ENCODE measurements around the gene R3HDM4. TPM values are rescaled to one million over a fixed set of nuclear protein-coding genes. Genes with fewer than 3 reads are reported as not detected.

Gene R3HDM4
- total RNA-seq, 1 donor from 2014 or later, result 47.5 TPM

DNA sequence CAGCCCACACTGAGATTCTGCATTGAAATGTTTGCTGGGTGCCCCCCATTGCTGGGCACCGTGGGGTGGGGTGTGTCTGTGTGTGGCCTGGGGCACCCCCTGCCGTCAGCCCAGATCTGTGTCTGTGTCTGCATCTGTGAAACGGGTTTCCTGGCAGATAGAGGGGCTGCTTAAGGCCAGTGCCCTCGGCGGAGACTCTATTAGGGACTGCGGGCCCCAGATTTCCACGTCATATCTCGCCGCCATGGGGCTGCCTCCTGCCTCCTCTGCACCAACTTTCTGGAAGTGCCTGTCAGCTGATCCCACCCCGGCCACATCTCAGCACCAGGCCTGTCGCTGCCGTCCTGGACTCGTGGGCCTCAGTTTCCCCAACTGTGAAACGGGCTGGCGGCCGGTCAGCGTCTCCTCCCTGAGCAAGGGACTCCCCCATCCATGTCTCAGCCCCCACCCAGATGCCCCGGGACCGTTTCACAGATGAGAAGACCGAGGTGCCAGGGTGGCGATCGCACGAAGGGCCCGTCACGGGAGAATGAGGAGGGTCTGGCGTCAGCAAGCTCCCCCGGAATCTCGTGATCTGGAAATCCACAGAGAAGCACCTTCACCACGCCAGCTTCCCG, 34.2 kb upstream of the R3HDM4 start:
- no peak for DNase-seq (ENCODE audit: low spot score)

DNA sequence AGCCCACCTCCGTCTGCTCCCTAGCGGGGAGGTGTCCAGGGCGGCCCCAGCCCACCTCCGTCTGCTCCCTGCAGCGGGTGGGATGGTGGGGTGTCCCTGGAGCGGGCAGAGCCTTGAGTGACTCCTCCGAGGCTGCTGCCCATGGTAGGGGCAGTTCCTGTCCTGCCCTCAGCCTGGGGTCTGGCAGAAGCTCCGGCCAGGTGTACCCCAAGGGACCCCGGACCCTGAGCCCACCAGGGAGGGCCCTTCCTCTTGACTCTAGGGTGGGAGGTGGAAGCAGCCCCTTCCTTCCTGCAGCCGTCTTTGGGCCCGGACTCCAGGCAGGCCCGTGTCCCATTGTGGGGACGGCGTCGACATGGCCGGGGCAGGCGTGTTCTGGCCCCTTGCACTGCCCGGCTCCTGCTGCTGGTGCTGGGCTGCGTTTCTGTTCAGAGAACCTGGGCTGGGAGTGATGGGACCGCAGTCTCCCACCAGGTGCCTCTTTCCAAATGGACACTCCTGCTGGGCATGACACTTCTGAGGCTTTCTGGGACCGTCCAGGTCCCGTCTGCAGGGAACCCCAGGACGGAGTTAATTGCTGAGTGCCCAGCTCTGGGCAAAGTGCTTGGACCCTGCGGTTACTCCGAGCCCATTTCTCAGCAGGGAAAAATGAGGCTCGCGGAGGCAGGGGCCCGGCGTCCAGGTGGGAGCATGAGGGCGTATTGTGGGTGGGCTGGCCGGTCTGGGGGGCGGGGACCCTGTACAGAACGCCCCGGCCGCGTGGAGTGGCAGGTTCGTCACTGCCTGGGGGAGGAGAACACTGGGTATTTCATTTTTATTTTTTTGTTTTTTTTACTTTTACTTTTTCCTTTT, 32.6 kb upstream of the R3HDM4 start:
- no peak for DNase-seq (ENCODE audit: low spot score)

DNA sequence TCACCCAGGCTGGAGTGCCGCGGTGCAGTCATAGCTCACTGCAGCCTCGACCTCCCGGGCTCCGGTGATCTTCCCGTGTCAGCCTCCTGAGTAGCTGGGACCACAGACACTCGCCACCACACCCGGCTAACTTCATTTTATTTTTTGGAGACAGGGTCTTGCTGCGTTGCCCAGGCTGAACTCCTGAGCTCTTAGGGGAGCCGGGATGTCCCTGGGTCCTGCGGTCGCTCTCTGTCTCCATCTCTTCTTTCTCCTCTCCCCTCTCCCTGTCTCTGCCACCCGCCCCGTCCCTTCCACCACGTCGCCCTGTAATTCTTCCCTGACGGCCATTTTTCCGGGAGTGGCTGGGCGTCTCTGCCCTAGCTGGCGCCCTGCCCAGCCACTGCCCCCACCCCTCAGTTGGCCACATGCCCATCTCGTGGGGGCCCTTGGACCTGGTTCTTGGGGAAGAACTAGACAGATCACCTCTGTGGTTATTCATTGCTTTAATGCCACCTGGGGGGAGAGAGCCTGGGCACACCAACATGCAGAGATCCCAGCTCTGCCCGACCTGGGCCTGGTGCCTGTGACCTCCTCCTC, 31.7 kb upstream of the R3HDM4 start:
- no peak for DNase-seq (ENCODE audit: low spot score)

DNA sequence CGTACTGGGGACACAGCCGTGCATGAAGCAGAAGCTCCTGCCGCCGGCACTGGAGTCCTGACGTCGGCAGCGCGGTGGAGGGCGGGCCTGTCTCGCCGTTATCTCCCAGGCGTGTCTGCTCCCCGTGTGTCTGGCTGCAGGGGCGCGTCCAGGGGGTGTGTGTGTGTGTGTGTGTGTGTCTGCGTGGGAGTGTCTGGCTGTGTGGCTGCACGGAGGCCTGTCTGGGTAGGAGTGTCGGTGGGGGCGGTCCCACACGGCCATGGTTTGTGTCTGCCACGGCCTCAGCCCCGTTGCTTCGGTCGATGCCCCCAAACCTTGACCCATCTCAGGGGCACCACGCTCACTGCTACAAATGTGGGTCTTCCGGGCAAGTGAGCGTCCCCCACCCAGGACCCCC, 31.1 kb upstream of the R3HDM4 start:
- DNase-seq (ENCODE audit: low spot score), result peak; percentile 32

DNA sequence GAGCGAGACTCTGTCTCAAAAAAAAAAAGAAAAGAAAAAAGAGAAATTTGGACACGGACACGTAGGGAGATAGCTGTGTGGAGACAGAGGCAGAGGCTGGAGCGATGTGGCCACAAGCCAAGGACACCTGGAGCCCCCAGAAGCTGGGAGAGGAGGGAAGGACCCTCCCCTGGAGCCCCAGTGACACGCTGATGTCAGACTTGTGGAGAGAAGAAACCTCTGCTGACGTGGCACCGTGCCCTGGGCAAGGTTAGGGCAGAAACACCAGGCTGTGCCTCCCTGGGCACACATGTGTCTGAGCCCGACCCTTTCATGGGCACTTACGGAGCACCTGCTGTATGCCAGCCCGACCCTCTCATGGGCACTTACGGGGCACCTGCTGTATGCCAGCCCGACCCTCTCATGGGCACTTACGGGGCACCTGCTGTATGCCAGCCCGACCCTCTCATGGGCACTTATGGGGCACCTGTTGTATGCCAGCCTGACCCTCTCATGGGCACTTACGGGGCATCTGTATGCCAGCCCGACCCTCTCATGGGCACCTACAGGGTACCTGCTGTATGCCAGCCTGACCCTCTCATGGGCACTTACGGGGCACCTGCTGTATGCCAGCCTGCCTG, 30.6 kb upstream of the R3HDM4 start:
- DNase-seq (ENCODE audit: low spot score), result no peak

DNA sequence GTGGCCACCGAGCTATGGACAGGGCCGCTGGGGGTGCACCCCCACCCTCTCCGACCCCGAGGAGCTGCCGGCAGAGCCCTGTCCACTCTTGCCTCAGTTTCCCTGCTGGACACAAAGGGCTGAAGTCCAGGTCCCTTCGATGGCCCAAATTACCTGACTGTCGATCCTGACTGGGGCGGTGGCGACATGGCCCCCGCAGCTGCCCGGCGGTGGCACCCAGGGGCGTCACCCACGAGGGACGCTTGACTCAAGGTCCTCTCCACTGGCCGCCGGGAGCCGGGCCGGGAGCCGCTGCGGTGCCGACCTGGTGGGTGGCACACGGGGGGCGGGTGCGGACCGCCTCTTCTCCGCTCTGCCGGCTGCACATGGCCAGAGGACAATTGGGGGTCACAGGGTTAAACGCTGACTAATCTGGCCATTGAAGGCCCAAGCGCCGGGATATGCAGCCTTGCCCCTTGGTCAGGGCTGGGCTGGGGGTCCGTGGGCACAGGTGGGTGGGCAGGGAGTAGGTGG, 29.2 kb upstream of the R3HDM4 start:
- DNase-seq (ENCODE audit: low spot score), result no peak

DNA sequence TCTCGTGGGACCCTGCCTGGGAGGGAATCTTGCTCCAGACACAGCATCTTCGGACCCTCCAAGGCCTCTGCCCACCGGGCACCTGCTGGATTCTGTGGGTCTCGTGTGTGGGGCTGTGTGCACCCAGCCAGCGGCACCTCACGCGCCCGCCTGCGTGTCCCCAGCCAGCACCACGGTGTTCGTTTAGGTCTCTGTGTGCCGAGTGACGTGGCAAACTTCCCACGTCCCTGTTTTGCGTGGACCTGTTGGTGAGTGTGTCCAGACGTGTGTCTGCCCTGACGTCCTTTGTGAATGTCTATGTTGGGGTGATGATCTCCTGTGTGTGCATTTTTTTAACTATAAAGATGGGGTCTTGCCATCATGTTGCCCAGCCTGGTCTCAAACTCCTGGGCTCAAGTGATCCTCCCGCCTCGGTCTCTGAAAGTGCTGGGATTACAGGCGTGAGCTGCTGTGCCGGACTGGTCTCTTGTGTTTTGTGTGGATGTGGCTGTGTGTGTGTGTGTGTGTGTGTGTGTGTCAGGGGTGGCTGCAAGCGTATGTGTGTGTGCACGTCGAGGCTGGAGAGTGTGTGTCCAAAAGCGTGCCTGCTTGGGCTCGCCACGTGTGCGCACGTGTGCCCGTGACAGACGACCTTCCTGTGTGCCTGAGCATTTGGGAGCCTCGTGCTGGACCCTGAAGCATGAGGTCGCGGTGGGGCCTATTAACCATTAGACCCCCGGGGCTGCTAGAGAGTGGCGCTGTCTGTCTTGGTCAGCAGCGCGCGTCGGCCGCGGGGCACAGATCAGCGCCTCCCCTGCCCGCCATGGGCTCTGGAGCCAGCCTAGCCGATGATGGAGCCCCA, 28.5 kb upstream of the R3HDM4 start:
- no peak for DNase-seq (ENCODE audit: low spot score)

DNA sequence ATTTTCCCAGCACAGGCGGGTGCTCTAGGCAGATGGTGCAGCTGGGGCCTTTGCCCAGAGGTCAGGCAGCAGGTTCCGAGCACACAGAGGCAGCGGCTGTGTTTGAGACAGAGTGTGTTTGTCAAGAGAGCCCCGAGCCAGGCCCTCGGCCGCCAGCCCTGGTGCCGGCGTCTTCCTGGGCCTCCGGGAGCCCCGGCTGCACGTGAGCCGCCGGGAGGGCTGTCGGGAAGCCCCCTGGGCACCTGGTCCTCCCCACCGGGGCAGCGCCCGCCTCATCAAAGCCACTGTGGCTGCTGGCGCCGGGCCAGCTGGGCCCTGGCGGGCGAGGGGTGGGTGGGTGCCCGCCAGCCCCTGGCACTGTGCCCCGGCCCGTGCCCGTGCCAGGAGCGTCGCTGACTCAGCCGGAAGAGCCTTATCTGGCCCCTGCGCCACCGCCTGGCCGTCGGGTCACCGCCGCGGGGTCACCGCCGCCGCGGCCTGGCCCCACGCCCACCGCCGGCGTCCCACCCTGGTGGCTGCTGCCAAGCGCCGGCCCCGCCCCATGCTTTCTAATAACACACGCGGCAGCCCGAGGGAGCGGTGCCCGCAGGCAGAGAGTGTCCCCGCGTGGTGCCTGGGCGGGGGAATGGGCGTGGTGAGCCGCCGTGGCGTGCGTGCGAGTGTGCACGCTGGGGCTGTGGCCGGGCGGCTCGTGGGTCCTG, 27.7 kb upstream of the R3HDM4 start:
- peak; percentile 78 for DNase-seq (ENCODE audit: low spot score)

DNA sequence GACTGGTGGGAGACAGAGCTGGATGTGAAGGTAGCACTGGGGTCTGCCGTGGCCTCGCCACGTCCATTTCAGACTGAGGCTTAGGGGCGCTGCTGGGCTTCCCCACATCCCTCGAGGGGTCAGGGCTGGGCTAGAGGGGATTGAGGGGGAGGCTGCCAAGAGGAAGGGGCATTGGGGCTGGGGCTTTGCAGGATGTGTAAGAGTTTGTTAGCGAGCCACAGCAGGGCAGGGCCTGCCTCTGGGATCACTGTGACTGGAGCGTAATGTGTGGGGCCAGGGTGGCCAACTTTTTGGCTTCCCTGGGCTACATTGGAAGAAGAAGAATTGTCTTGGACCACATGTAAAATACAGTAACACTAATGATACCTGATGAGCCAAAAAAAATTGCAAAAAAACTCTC, 26.9 kb upstream of the R3HDM4 start:
- no peak for DNase-seq (ENCODE audit: low spot score)

DNA sequence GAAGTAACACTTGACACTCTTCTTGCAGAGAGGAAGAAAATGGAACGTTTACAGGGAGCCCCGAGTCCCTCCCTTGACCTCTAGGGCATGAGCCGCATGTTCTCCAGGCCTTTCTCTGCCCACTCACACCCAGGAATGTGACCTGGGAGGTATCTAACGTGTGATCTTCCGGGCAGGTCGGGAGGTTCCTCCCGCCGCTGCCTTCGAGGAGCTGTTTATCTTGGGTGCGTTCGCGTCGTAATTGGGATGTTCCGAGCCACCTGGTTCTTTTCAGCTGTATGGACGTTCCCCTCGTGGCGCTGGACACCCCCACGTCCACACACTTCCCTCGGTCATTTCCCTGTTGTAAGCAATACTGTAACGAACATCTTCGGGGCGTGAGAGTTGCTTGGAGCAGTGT, 26.4 kb upstream of the R3HDM4 start:
- no peak for DNase-seq (ENCODE audit: low spot score)

DNA sequence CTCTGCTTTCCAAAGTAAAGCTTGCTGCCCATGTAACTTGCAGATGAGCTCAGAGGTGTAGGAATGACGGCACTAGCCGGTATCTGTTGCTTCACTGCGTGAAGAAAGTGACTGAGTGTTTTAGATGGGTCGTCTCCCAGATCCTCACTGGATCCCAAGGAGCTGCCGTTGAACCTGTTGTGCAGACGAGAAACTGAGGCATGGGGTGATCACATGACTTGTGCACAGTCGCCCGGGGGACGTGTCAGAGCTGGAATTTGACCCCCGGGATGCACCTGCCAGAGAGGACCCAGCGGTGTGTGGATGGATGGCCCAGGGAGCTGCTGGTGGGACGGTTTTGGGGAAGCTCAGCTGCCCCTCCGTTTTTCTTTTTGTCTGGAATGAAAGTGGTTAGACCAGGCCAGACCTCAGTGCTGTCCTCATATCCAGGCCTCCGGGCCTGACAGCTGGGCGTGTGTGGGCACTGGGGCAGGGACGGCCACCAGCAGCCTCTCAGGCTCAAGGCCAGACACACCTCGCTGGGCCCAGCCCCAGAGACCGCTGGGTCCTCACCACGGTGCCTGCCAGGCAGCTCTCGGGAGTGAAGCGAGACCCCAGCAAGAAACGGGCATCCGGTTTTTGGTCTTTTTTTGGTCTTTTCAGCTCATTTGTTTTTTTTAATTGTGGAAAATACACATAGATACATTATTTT, 25.4 kb upstream of the R3HDM4 start:
- no peak for DNase-seq (ENCODE audit: low spot score)

DNA sequence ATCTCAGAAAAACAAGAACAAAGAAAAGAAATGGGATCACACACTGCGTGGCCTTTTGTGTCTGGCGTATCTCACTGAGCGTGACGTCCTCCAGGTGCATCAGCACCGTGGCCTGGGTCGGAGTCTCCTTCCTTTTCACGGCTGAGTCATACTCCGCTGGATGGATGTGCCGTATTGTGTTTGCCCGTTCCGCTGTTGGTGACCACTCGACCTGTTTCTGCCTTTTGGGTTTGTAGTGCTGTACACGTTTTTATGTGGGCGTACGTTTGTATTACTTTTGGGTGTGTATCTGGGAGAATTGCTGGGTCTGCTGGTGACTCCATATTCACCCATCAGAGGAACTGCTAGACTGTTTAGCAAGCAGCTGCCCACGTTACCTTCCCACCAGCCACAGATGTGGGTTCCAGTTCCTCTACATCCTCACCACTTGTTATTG, 24.3 kb upstream of the R3HDM4 start:
- DNase-seq (ENCODE audit: low spot score), result no peak

DNA sequence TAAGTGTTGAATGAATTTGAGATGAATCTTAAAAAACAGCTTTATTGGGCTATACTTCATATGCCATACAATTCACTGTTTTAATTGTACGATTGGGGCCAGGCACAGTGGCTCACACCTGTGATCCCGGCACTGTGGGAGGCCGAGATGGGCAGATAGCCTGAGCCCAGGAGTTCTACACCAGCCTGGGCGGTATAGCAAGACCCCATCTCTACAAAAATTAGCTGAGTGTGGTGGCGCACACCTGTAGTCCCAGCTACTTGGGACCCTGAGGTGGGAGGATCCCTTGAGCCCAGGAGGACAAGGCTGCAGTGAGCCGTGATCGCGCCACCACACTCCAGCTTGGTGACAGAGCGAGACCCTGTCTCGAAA, 23.1 kb upstream of the R3HDM4 start:
- DNase-seq (ENCODE audit: low spot score), result no peak

DNA sequence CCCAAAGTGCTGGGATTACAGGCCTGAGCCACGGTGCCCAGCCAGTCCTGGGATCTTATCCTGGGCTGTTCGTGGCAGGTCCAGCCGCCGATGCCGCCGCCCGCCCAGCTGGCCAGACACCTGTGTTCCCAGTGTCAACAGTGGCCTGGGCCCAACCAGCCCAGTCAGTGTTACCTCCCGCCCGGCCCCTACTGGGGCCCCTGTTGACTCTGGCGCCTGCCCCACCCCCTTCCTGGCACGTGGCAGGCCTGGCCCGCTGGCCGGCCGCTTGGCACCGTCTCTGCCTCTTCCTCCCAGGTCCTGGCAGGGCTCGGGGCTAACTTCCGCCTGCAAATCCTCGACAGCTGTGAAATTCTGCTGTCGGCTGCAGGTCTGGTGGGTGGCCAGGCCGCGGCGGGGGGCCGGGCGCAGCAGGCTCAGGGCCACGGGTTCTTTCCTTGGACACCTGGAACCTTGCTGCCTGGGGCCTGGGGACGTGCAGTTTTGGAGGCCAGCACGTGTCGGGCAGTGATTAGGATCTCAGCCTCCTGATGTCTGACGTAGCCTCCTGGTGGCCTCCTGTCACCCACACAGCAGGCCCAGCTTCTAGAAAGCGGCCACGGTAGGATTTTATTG, 22.0 kb upstream of the R3HDM4 start:
- peak; percentile 88 for DNase-seq (ENCODE audit: low spot score)

DNA sequence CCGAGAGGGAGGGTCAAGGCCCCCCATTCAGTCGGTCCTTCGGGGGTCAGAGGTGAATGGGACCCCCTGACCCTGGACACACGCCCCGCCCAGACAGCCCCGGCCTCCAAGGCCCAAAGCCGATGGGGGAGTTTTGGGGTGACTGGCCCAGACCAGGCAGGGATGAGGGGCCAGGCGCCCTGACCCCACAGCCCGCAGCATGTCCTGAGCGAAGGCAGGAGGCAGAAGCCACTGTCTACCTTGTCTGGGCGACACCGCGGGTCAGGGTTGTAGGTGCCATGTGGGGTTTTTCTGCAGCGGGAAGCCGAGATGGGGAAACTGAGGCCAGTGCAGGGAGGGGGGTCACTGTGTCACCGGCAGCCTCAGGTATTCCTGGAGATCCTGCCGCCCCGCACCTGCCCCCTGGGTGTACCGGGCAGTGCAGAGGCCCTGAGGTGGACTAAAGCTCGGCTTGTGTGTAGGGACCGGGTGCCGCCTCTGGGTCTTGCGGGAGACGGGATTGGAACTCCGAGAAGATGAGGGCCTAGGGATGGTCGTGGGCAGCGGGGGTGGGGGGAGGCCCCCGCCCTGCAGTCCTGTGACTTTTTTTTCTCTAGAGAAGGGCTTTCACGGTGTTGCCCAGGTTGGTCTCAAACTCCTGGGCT, 21.3 kb upstream of the R3HDM4 start:
- DNase-seq (ENCODE audit: low spot score), result no peak

DNA sequence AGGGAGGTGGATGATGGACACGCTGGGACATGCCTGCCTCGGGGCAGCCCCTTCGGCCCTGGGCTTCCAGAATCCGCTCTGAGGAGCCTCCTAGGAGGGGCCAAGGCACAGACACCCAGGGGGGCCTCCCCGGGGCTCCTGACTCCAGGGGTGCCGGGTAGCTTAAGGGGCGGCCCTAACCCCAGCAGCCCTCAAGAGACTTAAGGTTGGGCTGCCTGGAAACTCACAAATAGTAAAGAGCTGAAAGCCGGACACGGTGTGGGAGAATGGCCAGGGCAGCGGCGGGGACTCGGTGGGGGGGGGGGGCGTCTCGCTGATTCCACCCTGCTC, 20.5 kb upstream of the R3HDM4 start:
- DNase-seq (ENCODE audit: low spot score), result no peak

DNA sequence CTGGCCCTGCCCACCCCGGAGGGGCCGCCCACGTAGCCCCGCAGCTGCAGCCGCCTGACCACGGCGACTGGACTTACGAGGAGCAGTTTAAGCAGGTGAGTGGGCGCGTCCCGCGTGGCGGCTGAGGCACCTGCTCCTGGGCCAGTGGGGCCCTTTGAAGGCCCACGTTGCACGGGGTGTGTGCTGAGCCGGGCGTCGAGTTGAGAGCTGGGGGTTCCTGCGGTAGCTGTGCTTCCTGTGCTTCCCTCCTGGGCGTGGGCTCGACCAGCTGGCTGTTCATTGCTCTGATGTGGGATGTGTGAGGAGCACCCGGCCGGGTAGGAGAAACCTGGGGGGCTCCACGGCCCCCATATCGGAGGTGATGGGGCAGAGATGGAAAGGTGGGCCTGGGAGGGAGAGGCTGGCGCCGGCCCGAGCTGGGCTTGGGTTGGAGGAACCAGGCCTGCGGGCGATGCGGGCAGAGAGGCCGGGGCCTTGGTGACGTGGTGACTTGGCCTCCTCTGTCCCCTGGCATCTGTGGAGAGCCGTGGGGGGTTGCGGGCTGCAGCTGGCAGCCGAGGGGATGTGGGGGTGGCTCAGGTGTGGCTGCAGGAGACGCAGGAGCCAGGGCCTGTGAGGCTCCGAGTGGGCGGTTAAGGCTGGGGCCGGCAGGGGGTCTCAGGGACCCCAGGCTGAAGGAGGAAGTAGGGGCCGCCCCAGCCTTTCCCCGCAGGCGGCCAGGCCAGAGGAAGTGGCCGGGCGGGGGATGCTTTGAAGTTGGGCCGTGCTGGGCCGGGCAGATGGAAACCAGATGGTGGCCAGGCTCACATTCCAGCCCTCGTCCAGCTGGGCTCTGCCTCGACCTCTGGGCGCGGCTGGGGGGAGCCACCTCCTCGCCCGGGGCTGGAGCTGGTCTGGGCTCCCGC, 19.9 kb upstream of the R3HDM4 start:
- DNase-seq (ENCODE audit: low spot score), result peak; percentile 78

DNA sequence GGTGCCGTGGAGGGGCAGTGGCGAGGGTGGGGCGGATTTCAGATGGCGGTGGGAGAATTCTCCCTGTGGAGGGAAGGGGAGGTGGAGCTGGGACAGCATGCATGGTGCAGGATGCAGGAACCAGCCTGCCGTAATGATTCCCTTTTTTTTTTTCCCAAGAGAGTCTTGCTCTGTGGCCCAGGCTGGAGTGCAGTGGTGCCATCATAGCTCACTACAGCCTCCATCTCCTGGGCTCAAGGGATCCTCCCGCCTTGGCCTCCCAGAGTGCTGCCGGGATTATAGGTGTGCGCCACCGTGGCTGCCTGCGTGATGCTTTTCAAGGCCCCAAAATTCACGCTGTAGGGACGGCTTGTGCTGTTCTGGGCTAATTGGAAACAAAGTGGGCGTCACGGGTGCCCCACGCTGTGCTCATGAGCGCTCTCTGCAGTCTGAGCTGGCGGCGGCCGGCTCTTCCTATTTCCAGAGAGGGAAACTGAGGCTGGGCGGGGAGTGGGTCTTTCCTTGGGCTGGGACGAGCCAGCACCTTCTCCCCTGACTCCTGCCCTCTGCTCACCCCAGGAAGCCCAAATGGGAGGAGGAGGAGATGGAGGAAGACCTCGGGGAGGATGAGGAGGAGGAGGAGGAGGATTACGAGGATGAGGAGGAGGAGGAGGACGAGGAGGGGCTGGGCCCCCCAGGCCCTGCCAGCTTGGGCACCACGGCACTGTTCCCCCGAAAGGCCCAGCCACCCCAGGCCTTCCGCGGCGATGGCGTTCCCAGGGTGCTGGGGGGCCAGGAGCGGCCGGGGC, 19.0 kb upstream of the R3HDM4 start:
- DNase-seq (ENCODE audit: low spot score), result no peak

Measured in mucosa of gallbladder (tissue), 1 donor.